ENCODE data around the gene USP36. TPM values are rescaled to one million over a fixed set of nuclear protein-coding genes. Genes with fewer than 3 reads are reported as not detected.

USP36 gene
- total and polyA plus RNA-seq, 9 of the 15 experiments (the other 6 are each of a cell fraction or from before 2014, with no cell fraction given): 6.4 to 72.8 (median 22.5) TPM

DNA sequence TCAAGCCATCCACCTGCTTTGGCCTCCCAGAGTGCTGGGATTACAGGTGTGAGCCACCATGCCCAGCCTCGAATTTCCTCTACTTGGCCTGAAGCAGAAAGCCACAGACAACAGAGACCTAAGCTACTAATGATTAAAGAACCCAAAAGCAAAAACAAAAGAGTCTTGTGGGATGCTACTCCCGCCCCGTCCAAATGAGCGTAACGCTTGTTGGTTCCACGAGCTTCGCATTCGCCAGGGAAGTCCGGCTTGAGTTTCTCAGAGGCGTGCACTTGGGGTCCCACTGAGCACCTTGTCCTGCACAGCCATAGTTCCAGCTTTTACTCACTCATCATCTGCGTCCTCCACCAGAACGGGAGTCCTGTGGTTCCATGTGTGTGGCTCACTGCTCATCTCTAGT is 46.3 kb upstream of the USP36 start (continued):
- TF ChIP-seq, protein P1, sequence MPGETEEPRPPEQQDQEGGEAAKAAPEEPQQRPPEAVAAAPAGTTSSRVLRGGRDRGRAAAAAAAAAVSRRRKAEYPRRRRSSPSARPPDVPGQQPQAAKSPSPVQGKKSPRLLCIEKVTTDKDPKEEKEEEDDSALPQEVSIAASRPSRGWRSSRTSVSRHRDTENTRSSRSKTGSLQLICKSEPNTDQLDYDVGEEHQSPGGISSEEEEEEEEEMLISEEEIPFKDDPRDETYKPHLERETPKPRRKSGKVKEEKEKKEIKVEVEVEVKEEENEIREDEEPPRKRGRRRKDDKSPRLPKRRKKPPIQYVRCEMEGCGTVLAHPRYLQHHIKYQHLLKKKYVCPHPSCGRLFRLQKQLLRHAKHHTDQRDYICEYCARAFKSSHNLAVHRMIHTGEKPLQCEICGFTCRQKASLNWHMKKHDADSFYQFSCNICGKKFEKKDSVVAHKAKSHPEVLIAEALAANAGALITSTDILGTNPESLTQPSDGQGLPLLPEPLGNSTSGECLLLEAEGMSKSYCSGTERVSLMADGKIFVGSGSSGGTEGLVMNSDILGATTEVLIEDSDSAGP (CRISPR knock-in tag; IDR thresholded peaks at IDR 0.05): no peak
- TF ChIP-seq FOS (IDR thresholded peaks at IDR 0.05; ENCODE audit: extremely low read depth, insufficient read length) (no peak), SRSF3 (IDR thresholded peaks at IDR 0.05; ENCODE audit: insufficient read depth, low read length) (no peak), EP400 (IDR thresholded peaks at IDR 0.05) (no peak), HOMEZ (CRISPR knock-in tag; IDR thresholded peaks at IDR 0.05) (no peak), HNRNPLL (IDR thresholded peaks at IDR 0.05; ENCODE audit: low read depth, low read length, poor library complexity, severe bottlenecking) (no peak), ZNF347 (CRISPR knock-in tag; IDR thresholded peaks at IDR 0.05; ENCODE audit: low read depth) (no peak), TARDBP (IDR thresholded peaks at IDR 0.05) (no peak), BACH1 (tag; IDR thresholded peaks at IDR 0.05) (no peak), ZNF217 (CRISPR knock-in tag; IDR thresholded peaks at IDR 0.05) (no peak), LCOR (CRISPR knock-in tag; IDR thresholded peaks at IDR 0.05) (no peak), ARNT (IDR thresholded peaks at IDR 0.05) (no peak)

All from K562 (cell line).